Endothelial cell of umbilical vein (primary cell): ENCODE data around the gene TEX22. TPM values are rescaled to one million over a fixed set of nuclear protein-coding genes. Genes with fewer than 3 reads are reported as not detected.

Experiments
- BruUV-seq: library from RNA; stranded (reverse); fragments of 400-500 nt; replicated peaks from 2 replicates; lab custom pipeline; 2021; lab: Mats Ljungman, UMichigan
- CTCF ChIA-PET: fragments of 300-600, 350-600 bp; sonication (Branson Sonifier 250); formaldehyde crosslinking; loops from one replicate; lab custom pipeline; 2021; ENCODE audit warnings: antibody characterized with exemption, inconsistent platforms; lab: Charles Lee
- POLR2A ChIA-PET: fragments of 300-600, 350-600 bp; sonication (Branson Sonifier 250); formaldehyde crosslinking; loops from one replicate; lab custom pipeline; 2021; ENCODE audit warnings: antibody characterized with exemption, inconsistent platforms; lab: Charles Lee
- DNase-seq: peaks from one replicate; pipeline ENCODE4 v3.0.0-alpha.2; 2011; ENCODE audit warnings: low read depth, low spot score
- FAIRE-seq: peaks from 2 replicates; lab custom pipeline; 2011; peaks lifted over from hg19 to GRCh38; lab: Jason Lieb, UNC
- H2AFZ ChIP-seq: 2 replicates; pipeline ENCODE4 v1.6.0; 2012; ENCODE audit warnings: low read depth, low read length, control low read depth, inconsistent platforms
- H3K27ac ChIP-seq: 2 replicates; pipeline ENCODE4 v1.5.1; 2011; ENCODE audit warnings: low read depth, mild to moderate bottlenecking, control low read depth, low read length, moderate library complexity; ENCODE audit not compliant: insufficient read depth
- H3K27me3 ChIP-seq, 2 experiments: 2 replicates each; pipeline versions ENCODE4 v1.6.0 to v1.6.1; 2011; ENCODE audit warnings: low read length in 2 of 2, mixed read lengths in 1 of 2; ENCODE audit not compliant: control insufficient read depth in 2 of 2, insufficient read depth in 2 of 2
- H3K36me3 ChIP-seq, 2 experiments: 2 replicates in 1 of 2; 3 replicates in 1 of 2; pipeline ENCODE4 v1.5.1; 2011; ENCODE audit warnings: low read length in 2 of 2, mild to moderate bottlenecking in 1 of 2, moderate library complexity in 1 of 2; ENCODE audit not compliant: control insufficient read depth in 2 of 2, insufficient read depth in 2 of 2; ENCODE audit errors: extremely low read depth in 1 of 2
- H3K4me1 ChIP-seq: 3 replicates; pipeline ENCODE4 v1.5.1; 2011; ENCODE audit warnings: mild to moderate bottlenecking, low read length; ENCODE audit not compliant: control insufficient read depth, insufficient read depth; ENCODE audit errors: extremely low read depth
- H3K4me2 ChIP-seq: 2 replicates; pipeline ENCODE4 v1.6.1; 2011; ENCODE audit warnings: low read length, control low read depth, mixed read lengths; ENCODE audit not compliant: insufficient read depth
- H3K4me3 ChIP-seq, 3 experiments: fragments of 200-600 bp in 1 of 3; sonication (generic), shearing (Covaris generic) in 1 of 3; replicated peaks in 1 of 3; 2 replicates each; pipeline ENCODE4 v1.5.1; 2011 to 2016; ENCODE audit warnings: control low read depth in 3 of 3, low read length in 3 of 3, mild to moderate bottlenecking in 2 of 3, inconsistent platforms in 1 of 3, low read depth in 1 of 3, moderate library complexity in 1 of 3; ENCODE audit not compliant: insufficient read depth in 1 of 3
- H3K79me2 ChIP-seq: 2 replicates; pipeline ENCODE4 v1.6.0; 2012; ENCODE audit warnings: low read length, inconsistent platforms; ENCODE audit not compliant: control insufficient read depth, insufficient read depth
- H3K9ac ChIP-seq: replicated peaks from 2 replicates; pipeline ENCODE3; 2011; ENCODE audit warnings: low read length, control low read depth; ENCODE audit not compliant: insufficient read depth; ENCODE audit errors: extremely low read depth
- H3K9me1 ChIP-seq: replicated peaks from 3 replicates; pipeline ENCODE4 v1.6.0; 2011; ENCODE audit warnings: mild to moderate bottlenecking, low read length; ENCODE audit not compliant: control insufficient read depth, insufficient read depth; ENCODE audit errors: extremely low read depth
- H3K9me3 ChIP-seq: replicated peaks from 2 replicates; pipeline ENCODE4 v1.5.1; 2012; ENCODE audit warnings: low read length, inconsistent platforms; ENCODE audit not compliant: control insufficient read depth, insufficient read depth
- H4K20me1 ChIP-seq: replicated peaks from 2 replicates; pipeline ENCODE3; 2011; ENCODE audit warnings: mild to moderate bottlenecking, low read length; ENCODE audit not compliant: control insufficient read depth, insufficient read depth; ENCODE audit errors: extremely low read depth
- EZH2 ChIP-seq: IDR thresholded peaks from 2 replicates; pipeline ENCODE4 v1.6.1; 2012; ENCODE audit warnings: borderline replicate concordance, low read depth, mild to moderate bottlenecking, moderate library complexity, low read length, inconsistent platforms; ENCODE audit not compliant: severe bottlenecking
- FOS ChIP-seq: IDR thresholded peaks from 2 replicates; pipeline ENCODE4 v1.6.1; 2011; ENCODE audit warnings: mild to moderate bottlenecking, low read length, moderate library complexity, borderline replicate concordance; ENCODE audit not compliant: insufficient read depth
- GATA2 ChIP-seq: IDR thresholded peaks from 2 replicates; pipeline ENCODE4 v1.7.0; 2011; ENCODE audit warnings: low read depth, mild to moderate bottlenecking, moderate library complexity, mixed read lengths, low read length; ENCODE audit not compliant: insufficient read length, insufficient read depth
- JUN ChIP-seq: IDR thresholded peaks from 2 replicates; pipeline ENCODE4 v1.6.1; 2011; ENCODE audit warnings: borderline replicate concordance, low read depth; ENCODE audit not compliant: insufficient read length, insufficient read depth
- MAX ChIP-seq: IDR thresholded peaks from 2 replicates; pipeline ENCODE4 v1.6.1; 2011; ENCODE audit not compliant: insufficient read depth, insufficient read length
- MYC ChIP-seq: IDR thresholded peaks from one replicate; pipeline ENCODE4 v1.6.1; 2011; ENCODE audit warnings: mild to moderate bottlenecking, low read depth, low read length
- POLR2A ChIP-seq: IDR thresholded peaks from 2 replicates; pipeline ENCODE4 v1.6.1; 2012; ENCODE audit warnings: low read depth, mild to moderate bottlenecking, control low read depth, low read length
- POLR2AphosphoS5 ChIP-seq: IDR thresholded peaks from 2 replicates; pipeline ENCODE4 v1.6.1; 2012; ENCODE audit warnings: low read depth, mild to moderate bottlenecking, control low read depth, low read length, moderate library complexity; ENCODE audit not compliant: insufficient read depth
- dilution Hi-C: fragments of 300-500 bp; cut with MboI; formaldehyde crosslinking; loops from one replicate; pipeline ENCODE4 v1.15.0; 2019; ENCODE audit warnings: low sequenced_read_pairs; ENCODE audit not compliant: extremely low pct_ligation_motif_present
- intact Hi-C: fragments of 100-400 bp; cut with micrococcal nuclease; formaldehyde crosslinking; loops from one replicate; pipeline ENCODE4 v1.10.0; 2022
- polyA plus RNA-seq, 4 experiments: library from polyadenylated mRNA; depleted of rRNA in 3 of 4; stranded (reverse) in 3 of 4; unstranded in 1 of 4; fragments of >200 nt; gene quantifications; 2 replicates each; pipeline versions ENCODE4 v1.2.1 to v1.2.3, GENCODE V29; 2011 to 2012; ENCODE audit warnings: missing spikeins in 1 of 4
- total RNA-seq: library from RNA; stranded (reverse); gene quantifications from 2 replicates; pipeline ENCODE4 v1.2.3, GENCODE V29; 2021
- TF ChIP-seq, protein P1 (sequence below), 2 donors: IDR thresholded peaks; 1 replicate in 1 of 2; 2 replicates in 1 of 2; pipeline ENCODE4 v1.5.1; 2011; ENCODE audit warnings: low read length in 2 of 2, mild to moderate bottlenecking in 2 of 2, moderate library complexity in 2 of 2, control low read depth in 1 of 2, inconsistent platforms in 1 of 2, low read depth in 1 of 2; ENCODE audit not compliant: insufficient read depth in 1 of 2; ENCODE audit errors: extremely low read depth in 1 of 2

Gene TEX22
- total and polyA plus RNA-seq, 2 donors (not counting 3 experiments of a cell fraction or from before 2014, with no cell fraction given), result 0.06 to 1.1 TPM

GRCh38 chr14:105354541-105354940 is 43.8 kb upstream of the TEX22 start:
- BruUV-seq, result no TSS peak
- intact Hi-C loops, result no loop called here
- CTCF ChIA-PET, result no interaction called here

DNA sequence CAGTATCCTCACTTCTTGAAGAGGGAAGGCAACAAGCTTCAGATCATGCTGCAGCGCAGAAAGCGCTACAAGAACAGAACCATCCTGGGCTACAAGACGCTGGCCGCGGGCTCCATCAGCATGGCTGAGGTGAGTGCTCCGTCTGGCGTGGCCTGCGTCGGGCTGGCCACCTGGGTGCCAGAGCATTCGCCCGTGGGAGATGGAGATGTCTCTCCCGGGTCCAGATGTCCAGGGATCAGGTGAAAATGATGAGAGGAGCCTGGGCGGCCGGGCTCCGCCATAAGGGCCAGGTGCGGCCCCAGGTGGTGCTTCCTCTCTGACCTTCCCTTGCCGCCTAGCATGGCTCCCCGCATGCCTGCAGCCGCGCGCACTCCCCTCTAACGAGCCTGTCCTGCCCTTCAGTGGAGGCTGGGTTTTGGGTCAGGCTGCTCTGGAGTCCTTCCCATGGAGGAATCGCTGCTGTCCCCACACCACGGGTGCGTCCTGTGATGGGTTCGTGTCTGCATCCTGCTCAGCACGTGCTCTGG is 43.2 kb upstream of the TEX22 start:
- Histone ChIP-seq H3K36me3 (peaks cover 0 to 4% of the 10 kb centered on the region in 2 experiments), H3K4me1 (peaks cover 2% of the 10 kb centered on the region), H4K20me1 (no peaks in the 10 kb centered on the region), H3K27me3 (no peaks in the 10 kb centered on the region), H2AFZ (no peak overlapping the region), H3K4me2 (no peak overlapping the region), H3K9me1 (no peaks in the 10 kb centered on the region), H3K9ac (no peak overlapping the region), H3K79me2 (no peaks in the 10 kb centered on the region), H3K4me3 (no peak overlapping the region), H3K9me3 (no peaks in the 10 kb centered on the region), H3K27ac (no peak overlapping the region)
- no TSS peak for BruUV-seq
- TF ChIP-seq MYC, result no peak
- no peak for TF ChIP-seq MAX
- no peak for TF ChIP-seq POLR2AphosphoS5
- TF ChIP-seq POLR2A, result no peak
- TF ChIP-seq FOS, result no peak
- TF ChIP-seq, protein P1, sequence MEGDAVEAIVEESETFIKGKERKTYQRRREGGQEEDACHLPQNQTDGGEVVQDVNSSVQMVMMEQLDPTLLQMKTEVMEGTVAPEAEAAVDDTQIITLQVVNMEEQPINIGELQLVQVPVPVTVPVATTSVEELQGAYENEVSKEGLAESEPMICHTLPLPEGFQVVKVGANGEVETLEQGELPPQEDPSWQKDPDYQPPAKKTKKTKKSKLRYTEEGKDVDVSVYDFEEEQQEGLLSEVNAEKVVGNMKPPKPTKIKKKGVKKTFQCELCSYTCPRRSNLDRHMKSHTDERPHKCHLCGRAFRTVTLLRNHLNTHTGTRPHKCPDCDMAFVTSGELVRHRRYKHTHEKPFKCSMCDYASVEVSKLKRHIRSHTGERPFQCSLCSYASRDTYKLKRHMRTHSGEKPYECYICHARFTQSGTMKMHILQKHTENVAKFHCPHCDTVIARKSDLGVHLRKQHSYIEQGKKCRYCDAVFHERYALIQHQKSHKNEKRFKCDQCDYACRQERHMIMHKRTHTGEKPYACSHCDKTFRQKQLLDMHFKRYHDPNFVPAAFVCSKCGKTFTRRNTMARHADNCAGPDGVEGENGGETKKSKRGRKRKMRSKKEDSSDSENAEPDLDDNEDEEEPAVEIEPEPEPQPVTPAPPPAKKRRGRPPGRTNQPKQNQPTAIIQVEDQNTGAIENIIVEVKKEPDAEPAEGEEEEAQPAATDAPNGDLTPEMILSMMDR (IDR thresholded peaks at IDR 0.05; ENCODE audit: extremely low read depth in 1 of 2, insufficient read depth in 1 of 2, low read depth in 1 of 2, low read length in 2 of 2), result no peak
- no peak for TF ChIP-seq JUN
- no peak for TF ChIP-seq GATA2
- TF ChIP-seq EZH2, result no peak
- CTCF ChIA-PET, result no interaction called here
- FAIRE-seq, result no peak
- intact Hi-C loops (no loop called here), dilution Hi-C loops (no loop called here)
- POLR2A ChIA-PET, result no interaction called here
- DNase-seq, result no peak

More at GRCh38 chr14:105354541-105354940, 43.8 kb upstream of the TEX22 start:
- H3K4me2 ChIP-seq, result no peak overlapping the region
- no peak overlapping the region for H3K9ac ChIP-seq
- no peak overlapping the region for H3K27ac ChIP-seq
- H3K36me3 ChIP-seq, result peaks cover 0 to 4% of the 10 kb centered on the region in 2 experiments
- dilution Hi-C loops, result no loop called here
- H2AFZ ChIP-seq, result no peak overlapping the region
- H3K79me2 ChIP-seq, result no peaks in the 10 kb centered on the region
- FAIRE-seq (no peak), DNase-seq (no peak)
- no peak for TF ChIP-seq POLR2AphosphoS5
- no peak for TF ChIP-seq FOS
- no peak for TF ChIP-seq POLR2A
- no peak for TF ChIP-seq GATA2
- TF ChIP-seq EZH2, result no peak
- peaks cover 2% of the 10 kb centered on the region for H3K4me1 ChIP-seq
- POLR2A ChIA-PET, result no interaction called here
- H3K27me3 ChIP-seq, result no peaks in the 10 kb centered on the region
- no peaks in the 10 kb centered on the region for H4K20me1 ChIP-seq
- H3K9me1 ChIP-seq, result no peaks in the 10 kb centered on the region
- no peak overlapping the region for H3K4me3 ChIP-seq
- no peaks in the 10 kb centered on the region for H3K9me3 ChIP-seq
